GM12864 (cell line): ENCODE results near the gene SAFB.

Experiments used
- DNase-seq: peaks from one replicate; pipeline ENCODE4 v3.0.0-alpha.2; 2011; ENCODE audit warnings: low read depth
- H3K4me3 ChIP-seq: 2 replicates; pipeline ENCODE4 v1.5.1; 2011; ENCODE audit warnings: mild to moderate bottlenecking, low read depth, low read length, control low read depth
- CTCF ChIP-seq: IDR thresholded peaks from 2 replicates; pipeline ENCODE4 v1.5.1; 2011; ENCODE audit warnings: low read depth, mild to moderate bottlenecking, moderate library complexity, low read length, control low read depth, inconsistent platforms; ENCODE audit errors: missing control alignments

SAFB gene

GRCh38 chr19:5627395-5627904, 4.6 kb downstream of the SAFB start:
- TF ChIP-seq CTCF, result no peak
- DNase-seq, result peak; percentile 56
- no peak overlapping the region for H3K4me3 ChIP-seq

GRCh38 chr19:5628461-5628860, 5.6 kb downstream of the SAFB start:
- no peak overlapping the region for H3K4me3 ChIP-seq
- no peak for DNase-seq
- no peak for TF ChIP-seq CTCF

DNA sequence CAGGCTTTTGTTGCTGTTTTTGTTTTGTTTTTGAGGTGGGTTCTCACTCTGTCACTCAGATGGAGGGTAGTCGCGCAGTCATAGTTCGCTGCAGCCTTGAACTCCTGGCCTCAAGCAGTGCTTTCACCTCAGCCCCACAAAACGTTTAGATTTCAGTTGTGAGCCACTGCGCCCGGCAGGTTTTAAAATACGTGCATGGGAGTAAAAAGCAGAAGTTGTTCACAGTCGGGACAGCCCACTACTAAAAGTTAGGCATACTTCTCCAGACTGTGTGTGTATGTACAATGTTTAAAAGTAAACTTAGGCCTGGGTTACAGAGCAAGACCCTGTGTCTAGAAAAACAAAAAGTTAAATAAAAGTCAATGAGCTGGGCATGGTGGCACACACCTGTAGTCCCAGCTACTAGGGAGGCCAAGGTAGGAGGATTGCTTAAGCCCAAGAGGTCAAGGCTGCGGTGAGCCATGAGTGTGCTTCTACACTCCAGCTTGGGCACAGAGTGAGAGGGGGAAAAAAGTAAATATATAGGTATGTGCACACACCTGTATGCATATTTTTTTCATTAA, 6.1 kb downstream of the SAFB start:
- TF ChIP-seq CTCF, result no peak
- H3K4me3 ChIP-seq, result no peak overlapping the region
- DNase-seq, result no peak

- DNase-seq, result no peak
- TF ChIP-seq CTCF, result no peak
- no peak overlapping the region for H3K4me3 ChIP-seq
Measured at GRCh38 chr19:5631567-5632240, 8.8 kb downstream of the SAFB start.

GRCh38 chr19:5632241-5632612, 9.3 kb downstream of the SAFB start:
- no peak for TF ChIP-seq CTCF
- H3K4me3 ChIP-seq, result no peak overlapping the region
- no peak for DNase-seq

DNA sequence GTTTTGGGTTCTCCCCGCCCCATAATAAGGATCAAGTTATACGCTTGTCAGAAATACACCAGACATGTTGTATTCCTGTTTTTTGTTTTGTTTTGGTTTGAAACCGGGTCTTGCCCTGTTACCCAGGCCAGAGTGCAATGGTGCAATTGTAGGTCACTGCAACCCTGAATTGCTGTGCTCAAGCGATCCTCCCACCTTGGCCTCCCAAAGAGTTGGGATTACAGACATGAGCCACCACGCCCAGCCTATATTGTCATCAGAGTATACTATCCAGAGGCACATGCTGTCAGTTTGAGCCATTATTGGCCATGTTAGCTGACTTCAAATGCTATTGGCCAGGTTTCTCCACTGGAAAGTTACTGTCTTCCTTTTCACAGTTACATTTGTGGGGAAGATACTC, 9.8 kb downstream of the SAFB start:
- no peak for TF ChIP-seq CTCF
- H3K4me3 ChIP-seq, result no peak overlapping the region
- DNase-seq, result no peak

DNA sequence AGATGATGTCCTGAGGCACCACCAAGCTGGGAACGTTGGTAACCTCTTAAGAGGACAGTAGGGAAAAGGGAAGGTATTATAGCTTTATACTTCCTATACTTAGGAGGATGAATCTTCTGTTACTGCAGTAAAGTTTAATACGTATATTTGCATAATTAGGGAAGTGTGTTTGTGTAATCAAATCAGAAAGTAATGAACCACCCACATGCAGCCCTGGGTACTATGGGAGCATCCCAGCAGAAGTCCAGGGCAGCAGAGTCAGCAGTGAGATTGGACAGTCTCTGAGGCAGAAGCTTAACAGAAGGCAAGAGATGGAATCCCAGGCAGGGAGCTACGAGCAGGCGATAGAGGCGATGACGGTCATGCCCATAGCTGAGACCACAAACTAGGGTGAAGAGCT, 12.5 kb downstream of the SAFB start:
- no peak for DNase-seq
- no peak overlapping the region for H3K4me3 ChIP-seq
- TF ChIP-seq CTCF, result no peak
